HG02884 (cell line): ENCODE results near the gene OR4K15.
"Not testable (repeated sequence)": the region's sequence is repeated elsewhere in the genome, so short reads cannot be mapped to it uniquely, and the experiment has no call there.

Experiments
- ATAC-seq: cut with Tn5 transposase; IDR thresholded peaks from one replicate; pipeline ENCODE4 v1.9.1; 2021; ENCODE audit warnings: mild to moderate bottlenecking, moderate library complexity; ENCODE audit not compliant: unreplicated experiment

The OR4K15 gene

GRCh38 chr14:19975291-19975690, at the start of gene OR4K15:
OR4K15 (plus strand) TSS chr14:19975591; CDS start chr14:19975591, 0 bp downstream.
- ATAC-seq = no peak

DNA sequence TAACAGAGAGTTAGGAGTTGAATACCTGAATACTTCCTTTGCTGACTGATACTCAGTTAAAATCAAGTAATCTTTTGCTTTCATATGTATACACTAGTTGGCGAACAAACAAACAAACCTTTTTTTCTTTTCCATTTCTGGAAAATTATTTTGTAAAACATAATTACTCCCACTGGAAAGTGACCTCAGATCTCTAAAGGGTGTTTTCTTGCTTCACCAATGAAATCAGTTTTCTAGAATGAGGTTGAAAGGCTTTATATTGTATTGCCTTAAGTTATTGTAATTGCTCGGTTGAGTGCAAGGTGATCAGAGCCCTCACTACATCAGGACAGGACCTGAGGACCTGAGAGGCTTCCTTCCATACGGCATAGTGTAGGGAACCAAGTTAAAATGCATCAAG, 44.8 kb upstream of the OR4K15 start, which contains the start of gene OR4K1:
Gene OR4K1, plus strand, starts transcription at position 301 of the 400 bp plus-strand sequence. CDS start 4,750 bp downstream, outside the sequence.
- ATAC-seq = no peak

DNA sequence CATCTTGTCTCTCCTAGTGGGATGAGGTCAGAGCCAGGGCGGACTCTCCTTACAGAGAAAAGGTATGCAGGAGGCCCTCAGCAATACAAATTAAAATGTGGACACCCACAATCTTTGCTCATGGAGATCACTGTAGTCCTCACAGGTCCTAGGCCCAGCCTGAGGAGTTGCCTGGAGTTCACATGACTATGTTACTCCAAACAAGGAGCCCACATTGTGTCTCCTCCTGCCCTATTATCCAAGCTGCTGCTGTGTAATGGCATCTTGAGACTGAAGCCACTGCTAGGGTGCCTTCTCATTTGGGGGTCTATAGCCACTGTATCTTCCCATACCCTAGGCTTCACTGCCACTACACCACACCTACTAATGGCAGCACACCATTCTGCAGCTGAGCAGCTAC, 33.7 kb upstream of the OR4K15 start:
- no peak for ATAC-seq

DNA sequence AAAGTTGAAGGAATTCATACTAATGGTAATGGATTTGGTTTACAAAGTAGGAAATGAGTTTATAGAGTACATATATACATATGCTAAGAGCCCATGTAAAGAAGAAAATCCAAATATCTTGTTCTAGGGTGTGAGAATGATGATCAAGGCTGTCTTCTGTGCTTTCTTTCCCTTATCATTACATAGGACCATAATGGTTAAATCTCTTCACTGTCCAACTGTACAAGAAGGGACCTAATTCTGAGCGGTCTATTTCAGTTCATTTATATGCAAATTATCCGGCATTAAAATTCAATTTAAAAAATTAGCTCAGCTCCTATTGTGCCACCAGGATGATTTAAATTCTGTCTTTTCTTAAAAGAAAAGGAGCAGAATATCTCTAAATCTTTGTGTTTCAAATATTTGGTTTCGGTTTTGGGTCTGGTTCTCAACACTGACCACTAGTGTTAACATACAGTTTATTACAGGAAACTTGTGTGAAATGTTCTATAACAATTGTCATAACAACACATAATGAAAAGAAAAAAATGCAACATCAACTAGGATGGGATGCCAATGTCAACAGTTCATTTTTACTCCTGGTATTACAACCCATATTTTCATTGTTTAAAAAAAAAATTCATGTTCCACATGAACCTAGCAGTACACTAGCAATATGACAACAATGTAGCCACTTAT, 27.8 kb upstream of the OR4K15 start:
- no peak for ATAC-seq

GRCh38 chr14:19949218-19949617, 26.2 kb upstream of the OR4K15 start:
- ATAC-seq = no peak

GRCh38 chr14:19969735-19970134, 5.7 kb upstream of the OR4K15 start:
- not testable (repeated sequence) for ATAC-seq

GRCh38 chr14:19974844-19975243, 547 bp upstream of the OR4K15 start:
- ATAC-seq = no peak

- ATAC-seq = no peak
These were observed 18.0 kb downstream of the OR4K15 start for GRCh38 chr14:19993438-19993837.

DNA sequence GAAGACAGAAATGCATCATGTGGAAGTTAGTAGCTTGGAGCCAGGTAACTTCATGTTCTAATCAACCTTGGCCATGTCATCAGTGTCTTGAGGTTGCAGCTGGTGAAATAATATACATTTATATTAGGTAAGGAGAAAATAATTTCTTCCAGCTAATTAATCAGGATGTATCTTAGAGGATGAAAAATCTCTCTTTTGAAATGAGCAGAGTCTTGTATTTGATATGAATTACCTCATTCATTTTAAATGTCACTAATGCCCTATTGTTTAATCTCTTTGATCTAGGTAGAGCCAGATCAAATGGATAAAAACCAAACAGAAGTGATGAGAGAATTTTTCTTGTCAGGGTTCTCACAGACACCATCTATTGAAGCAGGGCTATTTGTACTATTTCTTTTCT, 26.5 kb downstream of the OR4K15 start, which contains the start of gene OR4Q2:
Gene OR4Q2, plus strand, starts transcription at position 301 of the 400 bp plus-strand sequence.
- ATAC-seq = no peak

GRCh38 chr14:20002319-20002718, 26.9 kb downstream of the OR4K15 start:
- ATAC-seq = no peak

DNA sequence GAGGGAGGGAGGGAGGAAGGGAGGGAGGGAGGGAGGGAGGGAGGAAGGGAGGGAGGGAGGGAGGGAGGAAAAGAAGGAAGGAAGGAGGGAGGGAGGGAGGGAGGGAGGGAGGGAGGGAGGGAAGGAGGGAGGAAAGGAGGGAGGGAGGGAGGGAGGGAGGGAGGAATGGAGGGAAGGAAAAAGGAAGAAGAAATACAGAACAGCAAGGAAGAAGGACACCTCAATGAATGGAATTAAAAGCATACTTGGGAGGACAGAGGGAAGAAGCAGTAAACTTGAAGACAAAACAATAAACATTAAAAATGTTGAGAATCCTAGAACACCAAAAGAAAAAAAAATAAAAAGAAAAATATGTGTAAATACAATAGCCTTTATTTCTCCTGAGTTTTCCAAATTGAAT, 32.8 kb downstream of the OR4K15 start:
- ATAC-seq = no peak

DNA sequence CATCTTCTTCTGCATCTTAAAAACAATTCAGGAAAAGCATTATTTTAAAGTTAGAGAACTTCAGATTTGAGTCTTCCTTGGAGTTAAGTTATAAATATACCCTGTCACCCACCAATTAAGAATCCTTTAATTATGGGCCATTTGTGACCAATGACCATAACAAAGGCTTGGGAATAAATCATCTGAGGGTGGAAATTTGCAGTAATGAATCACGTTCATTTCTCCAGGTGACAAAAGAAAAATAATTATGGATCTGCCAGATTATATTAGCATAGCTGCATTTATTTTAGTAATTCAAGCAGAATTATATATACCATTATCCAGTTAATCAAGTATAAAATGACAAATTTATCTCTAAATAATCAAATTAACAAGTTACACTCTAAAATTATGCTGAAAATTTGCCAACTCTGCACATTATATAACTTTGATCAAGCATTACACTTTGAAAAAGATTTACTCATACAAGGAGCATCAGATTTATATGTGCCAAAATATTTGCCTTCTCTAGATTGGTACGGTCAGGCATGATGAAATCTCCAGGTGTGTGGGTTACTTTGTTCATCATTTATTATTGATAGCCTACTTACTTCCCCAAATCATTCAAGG, 44.0 kb downstream of the OR4K15 start, which contains the start of gene OR4K14:
Gene OR4K14, minus strand, starts transcription at position 51 of the 609 bp plus-strand sequence. CDS start 4,114 bp downstream, outside the sequence.
- no peak for ATAC-seq
